MM.1S (cell line): ENCODE results near the gene SPAG17.

ENCODE experiments used
- DNase-seq: peaks from one replicate; pipeline ENCODE4 v3.0.0-alpha.2; 2015
- H2AFZ ChIP-seq: fragments of 300-600 bp; sonication (generic); 2 replicates; pipeline ENCODE4 v1.6.0; 2016; ENCODE audit warnings: antibody characterized with exemption, low read length
- H3F3A ChIP-seq: fragments of 300-600 bp; sonication (generic); 2 replicates; pipeline ENCODE4 v1.6.1; 2016; ENCODE audit warnings: mild to moderate bottlenecking, antibody characterized with exemption, low read length, moderate library complexity, mixed read lengths; ENCODE audit not compliant: insufficient read depth
- H3K27ac ChIP-seq: fragments of 300-600 bp; sonication (generic); 2 replicates; pipeline ENCODE4 v1.5.1; 2016; ENCODE audit warnings: mild to moderate bottlenecking, low read length
- H3K27me3 ChIP-seq: fragments of 300-600 bp; sonication (generic); replicated peaks from 2 replicates; pipeline ENCODE4 v1.6.0; 2016; ENCODE audit warnings: low read length; ENCODE audit not compliant: insufficient read depth
- H3K36me3 ChIP-seq: fragments of 300-600 bp; sonication (generic); replicated peaks from 2 replicates; pipeline ENCODE4 v1.6.1; 2016; ENCODE audit warnings: mild to moderate bottlenecking, low read length, mixed read lengths; ENCODE audit not compliant: insufficient read depth
- H3K4me1 ChIP-seq: fragments of 300-600 bp; sonication (generic); 2 replicates; pipeline ENCODE4 v1.6.1; 2016; ENCODE audit warnings: low read length, mixed read lengths
- H3K4me2 ChIP-seq: fragments of 300-600 bp; sonication (generic); 2 replicates; pipeline ENCODE4 v1.6.0; 2016; ENCODE audit warnings: low read depth, low read length
- H3K4me3 ChIP-seq: fragments of 300-600 bp; sonication (generic); 2 replicates; pipeline ENCODE4 v1.5.1; 2016; ENCODE audit warnings: low read length, mixed read lengths
- H3K79me2 ChIP-seq: fragments of 300-600 bp; sonication (generic); 2 replicates; pipeline ENCODE4 v1.6.1; 2016; ENCODE audit warnings: mixed run types, low read length, mixed read lengths
- H3K9ac ChIP-seq: fragments of 300-600 bp; sonication (generic); 2 replicates; pipeline ENCODE4 v1.6.1; 2016; ENCODE audit warnings: low read length, mixed read lengths
- H3K9me2 ChIP-seq: fragments of 300-600 bp; sonication (generic); replicated peaks from 2 replicates; pipeline ENCODE4 v1.6.1; 2016; ENCODE audit warnings: mild to moderate bottlenecking, low read length, mixed read lengths; ENCODE audit not compliant: insufficient read depth
- H3K9me3 ChIP-seq: fragments of 300-600 bp; sonication (generic); replicated peaks from 2 replicates; pipeline ENCODE4 v1.6.1; 2016; ENCODE audit warnings: mild to moderate bottlenecking, low read length, mixed read lengths; ENCODE audit not compliant: insufficient read depth
- H4K20me1 ChIP-seq: fragments of 300-600 bp; sonication (generic); 2 replicates; pipeline ENCODE4 v1.6.1; 2016; ENCODE audit warnings: mild to moderate bottlenecking, low read length, moderate library complexity, mixed read lengths; ENCODE audit not compliant: insufficient read depth
- CTCF ChIP-seq: fragments of 300-600 bp; sonication (generic); IDR thresholded peaks from 2 replicates; pipeline ENCODE4 v1.5.1; 2016; ENCODE audit warnings: antibody characterized with exemption, low read length, mixed read lengths
- EZH2 ChIP-seq: fragments of 300-600 bp; sonication (generic); optimal IDR thresholded peaks from 2 replicates; pipeline ENCODE3; 2017; ENCODE audit warnings: low read depth, mild to moderate bottlenecking, antibody characterized with exemption, low read length, mixed read lengths
- EZH2phosphoT487 ChIP-seq: fragments of 300-600 bp; sonication (generic); IDR thresholded peaks from 2 replicates; pipeline ENCODE4 v1.6.1; 2018; ENCODE audit warnings: antibody characterized with exemption, low read length

Gene SPAG17

GRCh38 chr1:117933769-117934168 lies 251.3 kb downstream of the SPAG17 start:
- no peak overlapping the region for H3K4me2 ChIP-seq
- peaks cover 6% of the 10 kb centered on the region; the same call in 1 of the 2 replicates for H3F3A ChIP-seq
- peaks cover 53% of the 10 kb centered on the region for H3K79me2 ChIP-seq
- H3K9ac ChIP-seq = no peak overlapping the region
- no peaks in the 10 kb centered on the region for H4K20me1 ChIP-seq
- no peak overlapping the region for H3K4me3 ChIP-seq
- no peaks in the 10 kb centered on the region for H3K9me2 ChIP-seq
- no peaks in the 10 kb centered on the region for H3K36me3 ChIP-seq
- H3K4me1 ChIP-seq = 0 out of 2 replicates have a peak, but pooled peaks cover 3% of the 10 kb centered on the region
- no peak for DNase-seq
- TF ChIP-seq EZH2phosphoT487 = no peak
- TF ChIP-seq EZH2 = no peak
- TF ChIP-seq CTCF = no peak
- no peak overlapping the region for H3K27ac ChIP-seq
- no peaks in the 10 kb centered on the region for H3K27me3 ChIP-seq
- no peaks in the 10 kb centered on the region for H3K9me3 ChIP-seq
- no peak overlapping the region for H2AFZ ChIP-seq

GRCh38 chr1:117932576-117932975 lies 252.5 kb downstream of the SPAG17 start:
- Histone ChIP-seq H3K4me3 (no peak overlapping the region), H2AFZ (no peak overlapping the region), H3K4me2 (no peak overlapping the region), H3K79me2 (peaks cover 65% of the 10 kb centered on the region), H3K4me1 (0 out of 2 replicates have a peak, but pooled peaks cover 3% of the 10 kb centered on the region), H3K27ac (no peak overlapping the region), H4K20me1 (no peaks in the 10 kb centered on the region), H3K9me2 (no peaks in the 10 kb centered on the region), H3K9me3 (no peaks in the 10 kb centered on the region), H3K27me3 (no peaks in the 10 kb centered on the region), H3K9ac (no peak overlapping the region), H3K36me3 (no peaks in the 10 kb centered on the region), H3F3A (peaks cover 6% of the 10 kb centered on the region; the same call in 1 of the 2 replicates)
- TF ChIP-seq CTCF (no peak), EZH2 (no peak), EZH2phosphoT487 (no peak)
- DNase-seq = no peak

GRCh38 chr1:117930484-117930883 lies 254.5 kb downstream of the SPAG17 start:
- 0 out of 2 replicates have a peak, but pooled peaks cover 3% of the 10 kb centered on the region for H3K4me1 ChIP-seq

More at GRCh38 chr1:117930484-117930883, 254.5 kb downstream of the SPAG17 start:
- Histone ChIP-seq H3K27ac (peak overlapping the region; percentile 75; the same call in 1 of the 2 replicates), H3K27me3 (no peaks in the 10 kb centered on the region), H3F3A (peaks cover 6% of the 10 kb centered on the region; the same call in 1 of the 2 replicates), H3K4me2 (peak overlapping the region; percentile 75), H3K79me2 (peaks cover 86% of the 10 kb centered on the region), H3K4me3 (peak overlapping the region; percentile 94), H3K9me2 (no peaks in the 10 kb centered on the region), H3K36me3 (no peaks in the 10 kb centered on the region), H2AFZ (peak overlapping the region; percentile 71; the same call in 1 of the 2 replicates), H3K9me3 (no peaks in the 10 kb centered on the region), H3K9ac (peak overlapping the region; percentile 74), H4K20me1 (no peaks in the 10 kb centered on the region)
- DNase-seq = no peak
- TF ChIP-seq EZH2 (no peak), EZH2phosphoT487 (no peak), CTCF (no peak)
